ENCODE measurements around the gene SUN1.
"Not testable (repeated sequence)": the region's sequence is repeated elsewhere in the genome, so short reads cannot be mapped to it uniquely, and the experiment has no call there.

SUN1 gene

DNA sequence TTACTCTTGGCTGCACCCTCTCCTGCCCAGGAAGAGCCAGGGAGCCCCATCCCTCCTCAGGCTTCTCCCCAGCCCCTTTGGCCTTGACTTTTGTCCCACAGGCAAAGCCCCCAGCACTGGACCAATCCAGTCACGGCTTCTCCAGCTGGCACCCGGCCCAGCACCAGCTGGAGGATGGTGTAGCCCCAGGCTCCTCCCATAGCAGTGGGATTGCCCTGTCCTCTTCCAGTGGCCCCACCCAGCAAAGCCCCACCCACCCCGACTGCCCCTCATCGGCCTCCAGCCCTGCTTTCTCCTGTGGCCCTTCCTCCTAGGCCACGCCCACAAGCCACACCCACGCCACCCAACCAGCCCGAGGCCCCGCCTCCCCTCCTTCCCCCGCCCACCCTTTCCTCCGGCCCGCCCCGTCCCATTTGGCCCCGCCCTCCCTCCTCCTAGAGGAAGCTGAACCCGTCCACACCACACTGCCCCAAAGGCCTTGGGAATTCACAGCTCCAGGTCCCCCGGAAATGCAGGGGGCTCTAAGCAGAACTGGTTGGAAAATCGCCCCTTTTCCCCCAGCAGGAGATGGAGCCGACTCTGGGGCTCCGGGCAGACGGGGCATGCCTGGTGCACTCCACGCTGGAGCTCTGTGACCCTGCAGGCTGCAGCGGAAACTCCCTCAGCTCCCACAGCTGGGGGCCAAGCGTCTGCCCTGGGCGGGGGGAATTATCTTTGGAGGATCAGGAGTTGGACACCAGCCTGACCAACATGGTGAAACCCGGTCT, 69.3 kb downstream of the SUN1 start:
- Histone ChIP-seq H3K4me3 (ENCODE audit: low read length) (no peak overlapping the region), H3K27me3 (ENCODE audit: control insufficient read depth, insufficient read depth, low read length) (no peaks in the 10 kb centered on the region), H3K4me1 (ENCODE audit: control insufficient read depth, insufficient read depth, low read length) (peaks cover 21% of the 10 kb centered on the region), H3K36me3 (ENCODE audit: control insufficient read depth, insufficient read depth, low read length) (no peaks in the 10 kb centered on the region), H3K9me3 (ENCODE audit: control insufficient read depth, low read length) (no peaks in the 10 kb centered on the region), H3K9ac (ENCODE audit: low read length) (no peak overlapping the region)

- no peaks in the 10 kb centered on the region for H3K36me3 ChIP-seq (ENCODE audit: control insufficient read depth, insufficient read depth, low read length)
- no peaks in the 10 kb centered on the region for H3K27me3 ChIP-seq (ENCODE audit: control insufficient read depth, insufficient read depth, low read length)
- no peak overlapping the region for H3K9ac ChIP-seq (ENCODE audit: low read length)
- H3K4me3 ChIP-seq (ENCODE audit: low read length): no peak overlapping the region
- peaks cover 21% of the 10 kb centered on the region for H3K4me1 ChIP-seq (ENCODE audit: control insufficient read depth, insufficient read depth, low read length)
- no peaks in the 10 kb centered on the region for H3K9me3 ChIP-seq (ENCODE audit: control insufficient read depth, low read length)
Observed at GRCh38 chr7:902996-903395, 70.7 kb downstream of the SUN1 start.

DNA sequence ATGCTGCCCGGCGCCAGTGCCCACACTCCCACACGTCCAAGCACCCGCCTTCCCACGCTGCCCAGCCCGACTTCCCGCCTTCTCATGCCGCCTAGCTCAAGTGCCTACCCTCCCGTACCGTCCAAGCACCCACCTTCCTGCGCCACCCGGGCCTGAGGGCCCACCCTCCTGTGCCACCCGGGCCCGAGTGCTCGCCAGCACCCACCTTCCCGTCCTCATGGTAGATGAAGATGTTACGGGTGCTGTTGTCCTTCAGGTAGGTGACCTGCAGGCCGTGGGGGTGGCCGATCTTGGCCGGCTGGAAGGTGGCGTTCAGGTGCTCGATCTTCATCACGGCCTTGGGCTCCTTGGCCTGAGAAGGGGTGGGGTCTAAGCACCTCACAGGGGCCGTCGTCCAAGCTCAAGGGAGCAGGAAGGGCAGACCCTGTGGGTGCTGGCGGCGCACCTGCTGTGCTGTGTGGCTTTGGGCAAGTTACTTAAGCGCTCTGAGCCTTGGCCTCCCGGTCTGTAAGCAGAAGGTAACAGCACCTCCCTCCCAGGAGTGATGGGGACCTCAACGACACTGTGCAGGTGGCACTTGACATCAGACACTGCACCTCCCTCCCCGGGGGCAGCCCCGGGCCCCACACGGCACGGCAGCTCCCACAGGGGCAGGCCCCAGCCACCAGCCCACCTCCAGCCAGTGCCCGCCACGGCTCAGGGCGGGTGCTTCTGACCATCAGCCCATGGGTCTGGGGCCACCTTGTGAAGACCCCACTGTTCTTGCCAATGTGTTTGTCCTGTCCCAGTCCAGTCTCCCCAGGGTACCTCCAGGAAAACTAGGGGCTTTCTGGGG, 71.9 kb downstream of the SUN1 start:
- Histone ChIP-seq H3K9me3 (ENCODE audit: control insufficient read depth, low read length) (no peaks in the 10 kb centered on the region), H3K4me3 (ENCODE audit: low read length) (no peak overlapping the region), H3K27me3 (ENCODE audit: control insufficient read depth, insufficient read depth, low read length) (no peaks in the 10 kb centered on the region), H3K9ac (ENCODE audit: low read length) (no peak overlapping the region), H3K4me1 (ENCODE audit: control insufficient read depth, insufficient read depth, low read length) (peaks cover 18% of the 10 kb centered on the region), H3K36me3 (ENCODE audit: control insufficient read depth, insufficient read depth, low read length) (no peaks in the 10 kb centered on the region)

DNA sequence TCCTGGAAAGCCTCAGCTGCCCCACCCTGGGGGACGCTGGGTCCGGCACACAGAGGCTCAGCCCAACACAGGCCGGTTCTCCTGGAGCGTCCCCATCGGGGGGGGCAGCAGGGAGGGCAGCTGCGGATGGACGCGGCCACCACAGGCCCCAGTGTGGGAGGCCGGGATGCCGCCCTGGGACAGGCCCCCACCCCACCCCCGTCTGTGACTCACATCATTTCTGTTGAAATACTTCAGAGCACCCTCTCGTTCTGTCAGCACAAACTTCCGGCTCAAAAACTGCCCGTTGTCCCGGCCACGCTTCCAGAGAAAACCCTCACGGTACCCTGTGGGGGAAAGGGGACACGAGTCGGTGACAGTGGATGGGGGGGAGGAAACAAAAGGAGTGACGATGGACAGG, 72.6 kb downstream of the SUN1 start:
- Histone ChIP-seq H3K27me3 (ENCODE audit: control insufficient read depth, insufficient read depth, low read length) (no peaks in the 10 kb centered on the region), H3K9me3 (ENCODE audit: control insufficient read depth, low read length) (no peaks in the 10 kb centered on the region), H3K9ac (ENCODE audit: low read length) (no peak overlapping the region), H3K4me1 (ENCODE audit: control insufficient read depth, insufficient read depth, low read length) (peaks cover 21% of the 10 kb centered on the region), H3K4me3 (ENCODE audit: low read length) (no peak overlapping the region), H3K36me3 (ENCODE audit: control insufficient read depth, insufficient read depth, low read length) (no peaks in the 10 kb centered on the region)

GRCh38 chr7:906776-907157, 74.5 kb downstream of the SUN1 start:
- Histone ChIP-seq H3K9ac (ENCODE audit: low read length) (no peak overlapping the region), H3K9me3 (ENCODE audit: control insufficient read depth, low read length) (no peaks in the 10 kb centered on the region), H3K4me3 (ENCODE audit: low read length) (no peak overlapping the region), H3K36me3 (ENCODE audit: control insufficient read depth, insufficient read depth, low read length) (no peaks in the 10 kb centered on the region), H3K4me1 (ENCODE audit: control insufficient read depth, insufficient read depth, low read length) (peaks cover 19% of the 10 kb centered on the region), H3K27me3 (ENCODE audit: control insufficient read depth, insufficient read depth, low read length) (no peaks in the 10 kb centered on the region)

GRCh38 chr7:907158-907980, 75.1 kb downstream of the SUN1 start:
- H3K4me3 ChIP-seq (ENCODE audit: low read length): no peak overlapping the region
- peaks cover 16% of the 10 kb centered on the region for H3K4me1 ChIP-seq (ENCODE audit: control insufficient read depth, insufficient read depth, low read length)
- H3K27me3 ChIP-seq (ENCODE audit: control insufficient read depth, insufficient read depth, low read length): no peaks in the 10 kb centered on the region
- no peaks in the 10 kb centered on the region for H3K36me3 ChIP-seq (ENCODE audit: control insufficient read depth, insufficient read depth, low read length)
- no peak overlapping the region for H3K9ac ChIP-seq (ENCODE audit: low read length)
- H3K9me3 ChIP-seq (ENCODE audit: control insufficient read depth, low read length): no peaks in the 10 kb centered on the region

GRCh38 chr7:908159-908581, 75.9 kb downstream of the SUN1 start:
- no peaks in the 10 kb centered on the region for H3K36me3 ChIP-seq (ENCODE audit: control insufficient read depth, insufficient read depth, low read length)
- no peak overlapping the region for H3K4me3 ChIP-seq (ENCODE audit: low read length)
- H3K9me3 ChIP-seq (ENCODE audit: control insufficient read depth, low read length): no peaks in the 10 kb centered on the region
- H3K27me3 ChIP-seq (ENCODE audit: control insufficient read depth, insufficient read depth, low read length): no peaks in the 10 kb centered on the region
- peaks cover 16% of the 10 kb centered on the region for H3K4me1 ChIP-seq (ENCODE audit: control insufficient read depth, insufficient read depth, low read length)
- no peak overlapping the region for H3K9ac ChIP-seq (ENCODE audit: low read length)

GRCh38 chr7:908591-909357, 76.5 kb downstream of the SUN1 start:
- H3K9me3 ChIP-seq (ENCODE audit: control insufficient read depth, low read length); H3K36me3 ChIP-seq (ENCODE audit: control insufficient read depth, insufficient read depth, low read length); H3K27me3 ChIP-seq (ENCODE audit: control insufficient read depth, insufficient read depth, low read length); H3K4me3 ChIP-seq (ENCODE audit: low read length): not testable (repeated sequence)
- H3K9ac ChIP-seq (ENCODE audit: low read length): peak overlapping the region; percentile 58
- H3K4me1 ChIP-seq (ENCODE audit: control insufficient read depth, insufficient read depth, low read length): peaks cover 20% of the 10 kb centered on the region

DNA sequence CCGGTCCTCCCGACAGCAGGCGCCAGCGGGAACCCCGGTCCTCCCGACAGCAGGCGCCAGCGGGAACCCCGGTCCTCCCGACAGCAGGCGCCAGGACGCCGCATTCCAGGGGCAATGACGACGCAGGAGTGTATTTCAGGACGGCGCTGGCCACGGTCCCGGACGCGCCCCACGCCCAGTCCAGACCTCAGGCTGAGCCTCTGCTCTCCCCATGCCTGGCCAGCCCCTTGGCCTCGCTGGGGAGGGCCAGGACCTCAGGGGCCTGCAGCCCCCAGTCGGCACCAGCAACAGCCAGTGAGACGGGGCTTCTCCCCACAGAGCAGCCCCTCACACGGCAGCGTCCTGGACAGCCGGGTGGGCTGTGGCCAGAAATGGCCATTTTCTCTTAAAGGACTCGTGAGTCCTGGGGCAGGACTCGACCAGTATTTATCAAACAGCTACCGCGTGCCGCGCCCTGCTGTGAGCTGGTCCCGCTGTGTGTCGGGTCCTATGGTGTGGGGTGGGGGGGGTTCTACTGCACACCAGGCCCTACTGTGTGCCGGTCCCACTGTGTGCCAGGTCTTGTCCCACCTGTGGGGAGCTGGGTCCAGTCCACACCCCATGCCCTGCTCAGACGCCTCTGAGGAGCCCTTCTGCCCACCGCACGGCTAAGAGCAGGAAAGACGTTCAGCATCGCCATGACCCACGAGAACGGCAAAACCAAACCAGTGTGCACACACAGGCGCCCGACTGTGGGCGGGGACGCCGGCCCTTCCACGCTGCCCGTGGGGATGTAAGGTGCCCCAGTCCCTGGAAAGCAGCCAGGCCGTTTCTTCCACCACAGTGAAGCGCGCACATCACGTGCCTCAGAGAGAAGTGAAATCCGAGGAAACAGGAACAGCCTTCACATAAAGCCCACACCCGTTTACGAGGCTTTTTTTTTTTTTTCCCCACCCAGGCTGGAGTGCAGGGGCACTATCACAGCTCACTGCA, 77.4 kb downstream of the SUN1 start:
- H3K9me3 ChIP-seq (ENCODE audit: control insufficient read depth, low read length): no peaks in the 10 kb centered on the region
- peak overlapping the region; percentile 58 for H3K9ac ChIP-seq (ENCODE audit: low read length)
- no peaks in the 10 kb centered on the region for H3K27me3 ChIP-seq (ENCODE audit: control insufficient read depth, insufficient read depth, low read length)
- H3K4me3 ChIP-seq (ENCODE audit: low read length): no peak overlapping the region
- H3K4me1 ChIP-seq (ENCODE audit: control insufficient read depth, insufficient read depth, low read length): peaks cover 29% of the 10 kb centered on the region
- no peaks in the 10 kb centered on the region for H3K36me3 ChIP-seq (ENCODE audit: control insufficient read depth, insufficient read depth, low read length)

GRCh38 chr7:910441-910861, 78.2 kb downstream of the SUN1 start:
- H3K36me3 ChIP-seq (ENCODE audit: control insufficient read depth, insufficient read depth, low read length): no peaks in the 10 kb centered on the region
- no peaks in the 10 kb centered on the region for H3K27me3 ChIP-seq (ENCODE audit: control insufficient read depth, insufficient read depth, low read length)
- no peak overlapping the region for H3K9ac ChIP-seq (ENCODE audit: low read length)
- no peak overlapping the region for H3K4me3 ChIP-seq (ENCODE audit: low read length)
- peaks cover 37% of the 10 kb centered on the region for H3K4me1 ChIP-seq (ENCODE audit: control insufficient read depth, insufficient read depth, low read length)
- H3K9me3 ChIP-seq (ENCODE audit: control insufficient read depth, low read length): no peaks in the 10 kb centered on the region
